ENCODE results near the gene CHD5. TPM values are rescaled to one million over a fixed set of nuclear protein-coding genes. Genes with fewer than 3 reads are reported as not detected.

CHD5 gene
- total RNA-seq, 1 experiment from 2014 or later: 62.9 TPM

DNA sequence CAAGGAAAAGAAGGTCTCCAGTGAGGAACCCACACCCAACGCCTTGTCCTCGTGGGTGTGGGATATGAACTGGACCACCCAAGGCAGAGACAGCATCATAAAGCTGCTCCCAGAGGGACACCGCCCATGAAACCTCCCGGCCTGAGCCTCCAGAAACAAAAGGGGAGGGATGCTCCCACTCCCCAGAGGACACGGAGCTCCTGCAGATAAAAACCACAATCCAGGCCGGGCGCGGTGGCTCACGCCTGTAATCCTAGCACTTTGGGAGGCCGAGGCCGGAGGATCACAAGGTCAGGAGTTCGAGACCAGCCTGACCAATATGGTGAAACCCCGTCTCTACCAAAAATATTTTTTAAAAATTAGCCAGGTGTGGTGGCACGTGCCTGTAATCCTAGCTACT is 66.4 kb downstream of the CHD5 start:
- DNase-seq (ENCODE audit: low read depth, low spot score) (no peak), ATAC-seq (no peak)
- Histone ChIP-seq H3K9me3 (ENCODE audit: control insufficient read depth, insufficient read depth, low read depth, low read length) (peaks cover 14% of the 10 kb centered on the region), H3K27me3 (ENCODE audit: control insufficient read depth, insufficient read depth, low read length) (no peaks in the 10 kb centered on the region), H3K4me3 (ENCODE audit: low read depth in 2 of 2, low read length in 2 of 2) (no peak overlapping the region), H3K36me3 (ENCODE audit: control insufficient read depth, insufficient read depth, low read length) (no peaks in the 10 kb centered on the region), H3K4me1 (ENCODE audit: control insufficient read depth, insufficient read depth, low read length) (peaks cover 5% of the 10 kb centered on the region; the same call in 1 of the 2 replicates), H3K27ac (ENCODE audit: low read length) (no peak overlapping the region)
- TF ChIP-seq, protein P1, sequence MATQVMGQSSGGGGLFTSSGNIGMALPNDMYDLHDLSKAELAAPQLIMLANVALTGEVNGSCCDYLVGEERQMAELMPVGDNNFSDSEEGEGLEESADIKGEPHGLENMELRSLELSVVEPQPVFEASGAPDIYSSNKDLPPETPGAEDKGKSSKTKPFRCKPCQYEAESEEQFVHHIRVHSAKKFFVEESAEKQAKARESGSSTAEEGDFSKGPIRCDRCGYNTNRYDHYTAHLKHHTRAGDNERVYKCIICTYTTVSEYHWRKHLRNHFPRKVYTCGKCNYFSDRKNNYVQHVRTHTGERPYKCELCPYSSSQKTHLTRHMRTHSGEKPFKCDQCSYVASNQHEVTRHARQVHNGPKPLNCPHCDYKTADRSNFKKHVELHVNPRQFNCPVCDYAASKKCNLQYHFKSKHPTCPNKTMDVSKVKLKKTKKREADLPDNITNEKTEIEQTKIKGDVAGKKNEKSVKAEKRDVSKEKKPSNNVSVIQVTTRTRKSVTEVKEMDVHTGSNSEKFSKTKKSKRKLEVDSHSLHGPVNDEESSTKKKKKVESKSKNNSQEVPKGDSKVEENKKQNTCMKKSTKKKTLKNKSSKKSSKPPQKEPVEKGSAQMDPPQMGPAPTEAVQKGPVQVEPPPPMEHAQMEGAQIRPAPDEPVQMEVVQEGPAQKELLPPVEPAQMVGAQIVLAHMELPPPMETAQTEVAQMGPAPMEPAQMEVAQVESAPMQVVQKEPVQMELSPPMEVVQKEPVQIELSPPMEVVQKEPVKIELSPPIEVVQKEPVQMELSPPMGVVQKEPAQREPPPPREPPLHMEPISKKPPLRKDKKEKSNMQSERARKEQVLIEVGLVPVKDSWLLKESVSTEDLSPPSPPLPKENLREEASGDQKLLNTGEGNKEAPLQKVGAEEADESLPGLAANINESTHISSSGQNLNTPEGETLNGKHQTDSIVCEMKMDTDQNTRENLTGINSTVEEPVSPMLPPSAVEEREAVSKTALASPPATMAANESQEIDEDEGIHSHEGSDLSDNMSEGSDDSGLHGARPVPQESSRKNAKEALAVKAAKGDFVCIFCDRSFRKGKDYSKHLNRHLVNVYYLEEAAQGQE (IDR thresholded peaks at IDR 0.05; ENCODE audit: insufficient read depth in 1 of 2, low read depth in 2 of 2, low read length in 1 of 2): no peak
- intact Hi-C loops (cut with micrococcal nuclease; ENCODE audit: unreplicated experiment): no loop called here
- POLR2A ChIA-PET: interaction anchor here (0.7 kb wide), 1 partner anchor 30 kb away, joined by 4 read pairs; no protein-coding TSS in a partner anchor
- in situ Hi-C loops (cut with HindIII; ENCODE audit: low pct_unique_long_range_greater_than_20kb, low sequenced_read_pairs): no loop called here
- BruUV-seq (replicated peaks): no TSS peak
- CTCF ChIA-PET: no interaction called here

DNA sequence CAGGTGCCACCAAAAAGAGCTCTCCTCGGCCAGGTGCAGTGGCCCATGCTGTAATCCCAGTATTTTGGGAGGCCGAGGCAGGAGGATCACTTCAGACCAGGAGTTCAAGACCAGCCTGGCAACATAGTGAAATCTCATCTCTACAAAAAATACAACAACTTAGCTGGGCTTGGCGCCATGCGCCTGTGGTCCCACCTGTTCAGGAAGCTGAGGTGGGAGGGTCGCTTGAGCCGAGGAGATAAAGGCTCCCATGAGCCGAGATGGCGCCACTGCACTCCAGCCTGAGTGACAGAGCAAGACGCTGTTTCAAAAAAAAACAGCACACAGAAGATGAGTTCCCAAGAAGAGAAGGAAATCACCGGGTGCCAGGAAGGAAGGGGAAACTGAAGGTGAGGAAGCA is 67.0 kb downstream of the CHD5 start:
- intact Hi-C loops (cut with micrococcal nuclease; ENCODE audit: unreplicated experiment): no loop called here

More for the DNA sequence above, 67.0 kb downstream of the CHD5 start:
- Histone ChIP-seq H3K27me3 (ENCODE audit: control insufficient read depth, insufficient read depth, low read length) (no peaks in the 10 kb centered on the region), H3K4me3 (ENCODE audit: low read depth in 2 of 2, low read length in 2 of 2) (no peak overlapping the region), H3K27ac (ENCODE audit: low read length) (no peak overlapping the region), H3K9me3 (ENCODE audit: control insufficient read depth, insufficient read depth, low read depth, low read length) (peaks cover 14% of the 10 kb centered on the region), H3K4me1 (ENCODE audit: control insufficient read depth, insufficient read depth, low read length) (peaks cover 5% of the 10 kb centered on the region; the same call in 1 of the 2 replicates), H3K36me3 (ENCODE audit: control insufficient read depth, insufficient read depth, low read length) (no peaks in the 10 kb centered on the region)
- TF ChIP-seq, protein P1 (IDR thresholded peaks at IDR 0.05; ENCODE audit: insufficient read depth in 1 of 2, low read depth in 2 of 2, low read length in 1 of 2): no peak
- no peak for TF ChIP-seq POLR2AphosphoS5 (IDR thresholded peaks at IDR 0.05; ENCODE audit: low read depth, low read length)
- TF ChIP-seq, protein P2, sequence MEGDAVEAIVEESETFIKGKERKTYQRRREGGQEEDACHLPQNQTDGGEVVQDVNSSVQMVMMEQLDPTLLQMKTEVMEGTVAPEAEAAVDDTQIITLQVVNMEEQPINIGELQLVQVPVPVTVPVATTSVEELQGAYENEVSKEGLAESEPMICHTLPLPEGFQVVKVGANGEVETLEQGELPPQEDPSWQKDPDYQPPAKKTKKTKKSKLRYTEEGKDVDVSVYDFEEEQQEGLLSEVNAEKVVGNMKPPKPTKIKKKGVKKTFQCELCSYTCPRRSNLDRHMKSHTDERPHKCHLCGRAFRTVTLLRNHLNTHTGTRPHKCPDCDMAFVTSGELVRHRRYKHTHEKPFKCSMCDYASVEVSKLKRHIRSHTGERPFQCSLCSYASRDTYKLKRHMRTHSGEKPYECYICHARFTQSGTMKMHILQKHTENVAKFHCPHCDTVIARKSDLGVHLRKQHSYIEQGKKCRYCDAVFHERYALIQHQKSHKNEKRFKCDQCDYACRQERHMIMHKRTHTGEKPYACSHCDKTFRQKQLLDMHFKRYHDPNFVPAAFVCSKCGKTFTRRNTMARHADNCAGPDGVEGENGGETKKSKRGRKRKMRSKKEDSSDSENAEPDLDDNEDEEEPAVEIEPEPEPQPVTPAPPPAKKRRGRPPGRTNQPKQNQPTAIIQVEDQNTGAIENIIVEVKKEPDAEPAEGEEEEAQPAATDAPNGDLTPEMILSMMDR (IDR thresholded peaks at IDR 0.05): no peak
- TF ChIP-seq SIN3A (IDR thresholded peaks at IDR 0.05; ENCODE audit: borderline replicate concordance, insufficient read depth, low read depth, low read length): no peak
- no peak for TF ChIP-seq TCF7L2 (IDR thresholded peaks at IDR 0.05; ENCODE audit: low read depth, low read length)
- CTCF ChIA-PET: no interaction called here
- ATAC-seq (no peak), DNase-seq (ENCODE audit: low read depth, low spot score) (no peak)
- POLR2A ChIA-PET: interaction anchor here (0.7 kb wide), 1 partner anchor 31 kb away, joined by 4 read pairs; no protein-coding TSS in a partner anchor
- in situ Hi-C loops (cut with HindIII; ENCODE audit: low pct_unique_long_range_greater_than_20kb, low sequenced_read_pairs): no loop called here
- BruUV-seq (replicated peaks): no TSS peak
